GM12872 (cell line): ENCODE data around the gene KDM2A.

Source experiments
- CTCF ChIP-seq: IDR thresholded peaks from 3 replicates; pipeline ENCODE4 v1.5.1; 2011; ENCODE audit warnings: low read depth, mild to moderate bottlenecking, low read length, moderate library complexity; ENCODE audit not compliant: insufficient read depth

The KDM2A gene

GRCh38 chr11:67118181-67118766 lies 789 bp upstream of the KDM2A start:
- no peak for TF ChIP-seq CTCF

GRCh38 chr11:67119585-67120391 lies 725 bp downstream of the KDM2A start:
- no peak; the same call in 2 of the 3 replicates for TF ChIP-seq CTCF

- TF ChIP-seq CTCF = no peak
Observed at GRCh38 chr11:67120456-67120855, 1.4 kb downstream of the KDM2A start.

- TF ChIP-seq CTCF = no peak
Observed at GRCh38 chr11:67120881-67121710, 2.0 kb downstream of the KDM2A start.

GRCh38 chr11:67126986-67127385 lies 7.9 kb downstream of the KDM2A start:
- no peak for TF ChIP-seq CTCF

- TF ChIP-seq CTCF = no peak
Observed at GRCh38 chr11:67136156-67136555, 17.1 kb downstream of the KDM2A start.

- no peak for TF ChIP-seq CTCF
Observed at GRCh38 chr11:67138922-67139321, 19.9 kb downstream of the KDM2A start.
